A549 (cell line): ENCODE results near the gene SLC16A5. TPM values are rescaled to one million over a fixed set of nuclear protein-coding genes. Genes with fewer than 3 reads are reported as not detected.
"Not testable (repeated sequence)": the region's sequence is repeated elsewhere in the genome, so short reads cannot be mapped to it uniquely, and the experiment has no call there.

ENCODE experiments used
- ATAC-seq, 2 experiments: fragments of 200-7000 bp in 1 of 2; fragments of >200 bp in 1 of 2; cut with Nextera tagmentation in 1 of 2; cut with Tn5 transposase in 1 of 2; 3 replicates each; pipeline versions ENCODE4 v1.8.0 to v1.9.1; 2018 to 2020; ENCODE audit warnings: mild to moderate bottlenecking in 1 of 2, moderate library complexity in 1 of 2
- CTCF ChIA-PET: fragments of 300-600 bp; sonication (Branson Sonifier 250); formaldehyde crosslinking; extraction: SDS; loops from one replicate; lab custom pipeline; 2021; ENCODE audit warnings: antibody characterized with exemption, inconsistent platforms; lab: Yijun Ruan, JAX
- POLR2A ChIA-PET: fragments of 350-600 bp; formaldehyde crosslinking; extraction: SDS; loops from one replicate; lab custom pipeline; 2021; ENCODE audit warnings: antibody characterized with exemption, inconsistent platforms; lab: Yijun Ruan, JAX
- DNase-seq, 2 experiments: peaks; one replicate each; pipeline versions ENCODE4 v3.0.0 to v3.0.0-alpha.2; 2011 to 2016; ENCODE audit warnings: low read depth in 1 of 2, low spot score in 1 of 2
- FAIRE-seq: peaks from 2 replicates; lab custom pipeline; 2011; peaks lifted over from hg19 to GRCh38; lab: Jason Lieb, UNC
- H3K27ac ChIP-seq, 2 experiments: fragments of >200 bp; sonication (Bioruptor Twin); formaldehyde crosslinking; 3 replicates each; pipeline ENCODE4 v1.5.1; 2016 to 2017
- H3K4me1 ChIP-seq: fragments of >200 bp; sonication (Bioruptor Twin); formaldehyde crosslinking; 3 replicates; pipeline ENCODE4 v1.6.1; 2016
- H3K4me2 ChIP-seq: fragments of >200 bp; sonication (Bioruptor Twin); formaldehyde crosslinking; 3 replicates; pipeline ENCODE4 v1.6.1; 2016
- H3K4me3 ChIP-seq: fragments of >200 bp; sonication (Bioruptor Twin); formaldehyde crosslinking; 3 replicates; pipeline ENCODE4 v1.5.1; 2016
- H3K9me3 ChIP-seq: fragments of >200 bp; sonication (Bioruptor Twin); formaldehyde crosslinking; 3 replicates; pipeline ENCODE4 v1.6.1; 2016
- CEBPB ChIP-seq, 2 experiments: fragments of >200 bp in 1 of 2; sonication (Bioruptor Twin) in 1 of 2; formaldehyde crosslinking in 1 of 2; IDR thresholded peaks; 2 replicates each; pipeline ENCODE4 v1.6.1; 2012 to 2016
- CHD2 ChIP-seq: fragments of 150-350 bp; IDR thresholded peaks from 2 replicates; pipeline ENCODE4 v1.6.1; 2014; ENCODE audit warnings: low read length; ENCODE audit not compliant: partially characterized antibody
- FOSB ChIP-seq: fragments of 250-450 bp; sonication (Bioruptor Pico); IDR thresholded peaks from 2 replicates; pipeline ENCODE4 v1.5.0; 2020; ENCODE audit warnings: mild to moderate bottlenecking, moderate library complexity
- FOXS1 ChIP-seq: fragments of 250-450 bp; sonication (Bioruptor Pico); IDR thresholded peaks from 2 replicates; pipeline ENCODE4 v1.5.0; 2020; ENCODE audit warnings: mild to moderate bottlenecking, moderate library complexity
- GATA3 ChIP-seq: IDR thresholded peaks from 2 replicates; pipeline ENCODE4 v1.6.1; 2012; ENCODE audit warnings: borderline replicate concordance
- HOXB13 ChIP-seq: fragments of 250-450 bp; sonication (Bioruptor Pico); IDR thresholded peaks from 2 replicates; pipeline ENCODE4 v1.5.0; 2020; ENCODE audit warnings: low read depth, mild to moderate bottlenecking, moderate library complexity
- JUN ChIP-seq, 2 experiments: fragments of >200 bp; sonication (Bioruptor Twin); formaldehyde crosslinking; IDR thresholded peaks; 2 replicates in 1 of 2; 3 replicates in 1 of 2; pipeline ENCODE4 v1.6.1; 2016 to 2017
- KDM1A ChIP-seq: fragments of 200-600 bp; sonication (generic); IDR thresholded peaks from 2 replicates; pipeline ENCODE4 v1.6.1; 2016; ENCODE audit warnings: low read depth, mild to moderate bottlenecking
- MAFK ChIP-seq: fragments of 450-650 bp; IDR thresholded peaks from 2 replicates; pipeline ENCODE4 v1.6.1; 2014; ENCODE audit not compliant: partially characterized antibody
- MAX ChIP-seq: IDR thresholded peaks from 2 replicates; pipeline ENCODE4 v1.6.1; 2012
- MYC ChIP-seq: IDR thresholded peaks from 2 replicates; pipeline ENCODE4 v1.6.1; 2012; ENCODE audit warnings: mild to moderate bottlenecking, inconsistent platforms, low read length, improper control_type of control experiment, borderline replicate concordance
- NR3C1 ChIP-seq: fragments of >200 bp; sonication (Bioruptor Twin); formaldehyde crosslinking; IDR thresholded peaks from 3 replicates; pipeline ENCODE4 v1.6.1; 2017
- POLR2AphosphoS2 ChIP-seq: conservative IDR thresholded peaks from 2 replicates; pipeline ENCODE4 v1.6.1; 2012; ENCODE audit warnings: low read length, improper control_type of control experiment, inconsistent platforms
- RARB ChIP-seq: fragments of 250-450 bp; sonication (Bioruptor Pico); IDR thresholded peaks from 2 replicates; pipeline ENCODE4 v1.8.0; 2021; ENCODE audit warnings: mild to moderate bottlenecking, moderate library complexity
- RNF2 ChIP-seq: fragments of 200-600 bp; sonication (generic); IDR thresholded peaks from 2 replicates; pipeline ENCODE4 v1.6.1; 2016; ENCODE audit warnings: low read depth, mild to moderate bottlenecking, antibody characterized with exemption, moderate library complexity, borderline replicate concordance
- SMC3 ChIP-seq: fragments of >200 bp; sonication (Bioruptor Twin); formaldehyde crosslinking; IDR thresholded peaks from 3 replicates; pipeline ENCODE4 v1.6.1; 2018; ENCODE audit warnings: inconsistent platforms
- ZC3H11A ChIP-seq: fragments of 450-650 bp; IDR thresholded peaks from 2 replicates; pipeline ENCODE4 v1.6.1; 2014; ENCODE audit warnings: antibody characterized with exemption, mild to moderate bottlenecking
- WGBS: methylation state at CpG from one replicate; pipeline ENCODE4 v1.1.6; 2017; ENCODE audit errors: missing lambda C conversion rate; 5-methylcytosine and 5-hydroxymethylcytosine counted together
- polyA plus RNA-seq, 4 experiments: library from polyadenylated mRNA; depleted of rRNA in 3 of 4; stranded (reverse); fragments of >200 nt; fragmentation: RNase III in 1 of 4; extraction: RNeasy Plus Mini Kit Qiagen cat#74134 plus additional on column Dnase treatment in 1 of 4; gene quantifications; 2 replicates in 3 of 4; 3 replicates in 1 of 4; pipeline ENCODE4 v1.2.3, GENCODE V29; 2011 to 2017
- TF ChIP-seq, protein P1 (sequence below): fragments of 200-600 bp; sonication (generic); IDR thresholded peaks from 2 replicates; pipeline ENCODE4 v1.6.1; 2016; ENCODE audit warnings: antibody characterized with exemption, mild to moderate bottlenecking, moderate library complexity
- TF ChIP-seq, protein P2 (sequence below): IDR thresholded peaks from 2 replicates; pipeline ENCODE4 v1.6.1; 2012
- TF ChIP-seq, protein P3 (sequence below): fragments of >200 bp; sonication (Bioruptor Twin); formaldehyde crosslinking; IDR thresholded peaks from 3 replicates; pipeline ENCODE4 v1.6.1; 2016

Gene SLC16A5
- polyA plus RNA-seq, 2 of the 4 experiments (the other 2 are of a cell fraction), result 19.0 to 27.2 TPM

GRCh38 chr17:75127936-75128335 lies 40.2 kb downstream of the SLC16A5 start:
- not testable (repeated sequence) for FAIRE-seq, H3K4me3 ChIP-seq, DNase-seq, H3K9me3 ChIP-seq, ATAC-seq, H3K4me2 ChIP-seq
- H3K4me1 ChIP-seq, result peaks cover 72% of the 10 kb centered on the region
- TF ChIP-seq CEBPB (IDR thresholded peaks at IDR 0.05), result peak; percentile 44 to 57; a peak in 2 of 4 replicates
- WGBS, result 88% methylated on average over 5 of the region's 5 CpGs
- CTCF ChIA-PET, result interaction anchor here (1.1 to 62.2 kb wide), 5 partner anchors 9 to 166 kb away, joined by 3 to 3429 read pairs (median 154); partner anchors contain the start of genes ARMC7, ATP5PD, KCTD2 and NUP85
- H3K27ac ChIP-seq, result peak overlapping the region; percentile 3 to 97; a peak in 3 of 6 replicates
- POLR2A ChIA-PET, result interaction anchor here (7.0 kb wide), 1 partner anchor 14 kb away, joined by 70 read pairs; no protein-coding TSS in a partner anchor

GRCh38 chr17:75128694-75129505 lies 41.1 kb downstream of the SLC16A5 start:
- no peaks in the 10 kb centered on the region for H3K9me3 ChIP-seq
- ATAC-seq, result no peak
- TF ChIP-seq HOXB13 (CRISPR knock-in tag), result no peak
- no peak for TF ChIP-seq RNF2
- TF ChIP-seq GATA3, result no peak
- TF ChIP-seq, protein P1, sequence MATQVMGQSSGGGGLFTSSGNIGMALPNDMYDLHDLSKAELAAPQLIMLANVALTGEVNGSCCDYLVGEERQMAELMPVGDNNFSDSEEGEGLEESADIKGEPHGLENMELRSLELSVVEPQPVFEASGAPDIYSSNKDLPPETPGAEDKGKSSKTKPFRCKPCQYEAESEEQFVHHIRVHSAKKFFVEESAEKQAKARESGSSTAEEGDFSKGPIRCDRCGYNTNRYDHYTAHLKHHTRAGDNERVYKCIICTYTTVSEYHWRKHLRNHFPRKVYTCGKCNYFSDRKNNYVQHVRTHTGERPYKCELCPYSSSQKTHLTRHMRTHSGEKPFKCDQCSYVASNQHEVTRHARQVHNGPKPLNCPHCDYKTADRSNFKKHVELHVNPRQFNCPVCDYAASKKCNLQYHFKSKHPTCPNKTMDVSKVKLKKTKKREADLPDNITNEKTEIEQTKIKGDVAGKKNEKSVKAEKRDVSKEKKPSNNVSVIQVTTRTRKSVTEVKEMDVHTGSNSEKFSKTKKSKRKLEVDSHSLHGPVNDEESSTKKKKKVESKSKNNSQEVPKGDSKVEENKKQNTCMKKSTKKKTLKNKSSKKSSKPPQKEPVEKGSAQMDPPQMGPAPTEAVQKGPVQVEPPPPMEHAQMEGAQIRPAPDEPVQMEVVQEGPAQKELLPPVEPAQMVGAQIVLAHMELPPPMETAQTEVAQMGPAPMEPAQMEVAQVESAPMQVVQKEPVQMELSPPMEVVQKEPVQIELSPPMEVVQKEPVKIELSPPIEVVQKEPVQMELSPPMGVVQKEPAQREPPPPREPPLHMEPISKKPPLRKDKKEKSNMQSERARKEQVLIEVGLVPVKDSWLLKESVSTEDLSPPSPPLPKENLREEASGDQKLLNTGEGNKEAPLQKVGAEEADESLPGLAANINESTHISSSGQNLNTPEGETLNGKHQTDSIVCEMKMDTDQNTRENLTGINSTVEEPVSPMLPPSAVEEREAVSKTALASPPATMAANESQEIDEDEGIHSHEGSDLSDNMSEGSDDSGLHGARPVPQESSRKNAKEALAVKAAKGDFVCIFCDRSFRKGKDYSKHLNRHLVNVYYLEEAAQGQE, result no peak
- TF ChIP-seq NR3C1, result no peak
- TF ChIP-seq FOSB (CRISPR knock-in tag), result no peak
- TF ChIP-seq RARB (CRISPR knock-in tag), result no peak
- TF ChIP-seq, protein P2, sequence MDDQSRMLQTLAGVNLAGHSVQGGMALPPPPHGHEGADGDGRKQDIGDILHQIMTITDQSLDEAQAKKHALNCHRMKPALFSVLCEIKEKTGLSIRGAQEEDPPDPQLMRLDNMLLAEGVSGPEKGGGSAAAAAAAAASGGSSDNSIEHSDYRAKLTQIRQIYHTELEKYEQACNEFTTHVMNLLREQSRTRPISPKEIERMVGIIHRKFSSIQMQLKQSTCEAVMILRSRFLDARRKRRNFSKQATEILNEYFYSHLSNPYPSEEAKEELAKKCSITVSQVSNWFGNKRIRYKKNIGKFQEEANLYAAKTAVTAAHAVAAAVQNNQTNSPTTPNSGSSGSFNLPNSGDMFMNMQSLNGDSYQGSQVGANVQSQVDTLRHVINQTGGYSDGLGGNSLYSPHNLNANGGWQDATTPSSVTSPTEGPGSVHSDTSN, result no peak
- 0 out of 2 replicates have a peak, but pooled peaks have one; percentile 1 for TF ChIP-seq MAX
- TF ChIP-seq SMC3, result no peak
- TF ChIP-seq MYC, result no peak
- TF ChIP-seq POLR2AphosphoS2, result peak; percentile 76
- TF ChIP-seq CHD2, result no peak
- no peak for TF ChIP-seq FOXS1
- no peak for TF ChIP-seq CEBPB (IDR thresholded peaks at IDR 0.05)
- TF ChIP-seq ZC3H11A, result no peak
- TF ChIP-seq, protein P3, sequence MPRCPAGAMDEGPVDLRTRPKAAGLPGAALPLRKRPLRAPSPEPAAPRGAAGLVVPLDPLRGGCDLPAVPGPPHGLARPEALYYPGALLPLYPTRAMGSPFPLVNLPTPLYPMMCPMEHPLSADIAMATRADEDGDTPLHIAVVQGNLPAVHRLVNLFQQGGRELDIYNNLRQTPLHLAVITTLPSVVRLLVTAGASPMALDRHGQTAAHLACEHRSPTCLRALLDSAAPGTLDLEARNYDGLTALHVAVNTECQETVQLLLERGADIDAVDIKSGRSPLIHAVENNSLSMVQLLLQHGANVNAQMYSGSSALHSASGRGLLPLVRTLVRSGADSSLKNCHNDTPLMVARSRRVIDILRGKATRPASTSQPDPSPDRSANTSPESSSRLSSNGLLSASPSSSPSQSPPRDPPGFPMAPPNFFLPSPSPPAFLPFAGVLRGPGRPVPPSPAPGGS, result no peak; the same call in 2 of the 3 replicates
- TF ChIP-seq JUN (IDR thresholded peaks at IDR 0.05), result peak in 1 of 2 experiments; percentile 17; a peak in 1 of 5 replicates
- no peak for TF ChIP-seq KDM1A
- TF ChIP-seq MAFK, result no peak
- peak overlapping the region in 1 of 2 experiments; percentile 97; a peak in 3 of 6 replicates for H3K27ac ChIP-seq
- H3K4me3 ChIP-seq, result no peak overlapping the region
- H3K4me1 ChIP-seq, result peaks cover 63% of the 10 kb centered on the region
- H3K4me2 ChIP-seq, result no peak overlapping the region
- no peak for DNase-seq
- CTCF ChIA-PET, result interaction anchor here (1.1 to 62.2 kb wide), 7 partner anchors 8 to 168 kb away, joined by 3 to 3429 read pairs (median 23); partner anchors contain the start of genes ARMC7, ATP5PD, KCTD2 and NUP85
- 92% methylated on average over 33 of the region's 33 CpGs for WGBS
- no peak for FAIRE-seq
- POLR2A ChIA-PET, result interaction anchor here (0.8 to 7.0 kb wide), 2 partner anchors 15 to 17 kb away, joined by 4 to 70 read pairs; no protein-coding TSS in a partner anchor
